IPS DF 4.7 (cell line): ENCODE measurements around the gene SCN4A.
"Not testable (repeated sequence)": the region's sequence is repeated elsewhere in the genome, so short reads cannot be mapped to it uniquely, and the experiment has no call there.

Experiments used
- DNase-seq: peaks from one replicate; pipeline ENCODE4 v3.0.0-alpha.2; 2013; ENCODE audit warnings: low spot score; ENCODE audit errors: extremely low read depth

The SCN4A gene

DNA sequence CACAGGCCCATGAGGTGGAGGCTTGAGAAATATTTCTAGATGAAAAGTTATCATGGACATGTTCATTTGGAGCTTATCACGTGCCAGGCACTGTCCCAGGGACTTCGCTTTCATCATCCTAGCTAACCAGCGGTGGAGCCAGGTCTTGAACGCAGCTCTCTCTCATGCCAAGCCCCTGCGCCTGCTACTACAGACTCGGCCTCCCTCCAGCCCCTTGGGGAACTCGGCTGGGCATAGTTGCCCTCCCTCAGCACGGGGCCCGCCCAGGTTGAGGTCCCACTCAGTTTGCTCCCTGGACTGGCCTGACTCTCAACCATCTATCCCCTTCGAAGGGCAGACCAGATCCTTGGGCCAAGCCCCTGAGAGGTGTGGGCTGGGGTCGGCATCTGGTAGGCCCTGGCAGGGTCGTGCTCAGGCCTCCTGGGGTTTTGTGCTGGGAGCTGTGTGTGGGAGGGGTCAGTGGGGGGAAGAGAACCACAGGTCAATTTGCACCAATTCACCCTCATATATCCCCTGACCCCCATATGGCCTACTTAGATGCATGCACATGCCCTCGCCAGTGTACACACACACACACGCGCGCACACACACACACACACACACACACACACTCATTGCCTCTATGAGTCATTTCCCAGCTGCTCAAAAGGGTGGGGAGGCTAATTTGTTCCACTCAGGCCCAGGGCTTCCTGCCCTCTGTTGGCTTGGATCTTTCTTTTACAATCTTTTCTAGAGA is 12.1 kb upstream of the SCN4A start:
- no peak for DNase-seq

DNA sequence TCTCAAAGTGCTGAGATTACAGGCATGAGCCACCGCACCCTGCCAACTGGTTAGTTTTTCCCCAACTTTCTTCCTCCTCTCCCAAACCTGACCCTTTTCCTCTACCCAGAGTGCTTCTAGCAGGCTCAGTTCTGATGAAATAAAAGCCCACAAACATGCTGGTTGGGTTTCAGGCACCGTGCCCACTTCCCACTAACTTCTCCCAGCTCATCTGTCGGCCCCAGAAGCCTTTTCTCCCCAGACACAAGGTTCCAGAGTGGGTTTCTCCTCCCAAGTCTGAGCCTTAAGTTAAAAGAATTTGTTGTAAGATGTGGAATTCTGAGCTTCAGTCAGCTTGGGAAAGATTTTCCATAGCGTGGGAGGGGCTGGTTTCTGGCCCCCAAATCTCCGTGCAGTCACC is 11.5 kb upstream of the SCN4A start:
- DNase-seq: no peak

GRCh38 chr17:63983320-63983719 is 10.6 kb upstream of the SCN4A start:
- no peak for DNase-seq

- DNase-seq: not testable (repeated sequence)
Measured at GRCh38 chr17:63982641-63983040, 9.9 kb upstream of the SCN4A start.

DNA sequence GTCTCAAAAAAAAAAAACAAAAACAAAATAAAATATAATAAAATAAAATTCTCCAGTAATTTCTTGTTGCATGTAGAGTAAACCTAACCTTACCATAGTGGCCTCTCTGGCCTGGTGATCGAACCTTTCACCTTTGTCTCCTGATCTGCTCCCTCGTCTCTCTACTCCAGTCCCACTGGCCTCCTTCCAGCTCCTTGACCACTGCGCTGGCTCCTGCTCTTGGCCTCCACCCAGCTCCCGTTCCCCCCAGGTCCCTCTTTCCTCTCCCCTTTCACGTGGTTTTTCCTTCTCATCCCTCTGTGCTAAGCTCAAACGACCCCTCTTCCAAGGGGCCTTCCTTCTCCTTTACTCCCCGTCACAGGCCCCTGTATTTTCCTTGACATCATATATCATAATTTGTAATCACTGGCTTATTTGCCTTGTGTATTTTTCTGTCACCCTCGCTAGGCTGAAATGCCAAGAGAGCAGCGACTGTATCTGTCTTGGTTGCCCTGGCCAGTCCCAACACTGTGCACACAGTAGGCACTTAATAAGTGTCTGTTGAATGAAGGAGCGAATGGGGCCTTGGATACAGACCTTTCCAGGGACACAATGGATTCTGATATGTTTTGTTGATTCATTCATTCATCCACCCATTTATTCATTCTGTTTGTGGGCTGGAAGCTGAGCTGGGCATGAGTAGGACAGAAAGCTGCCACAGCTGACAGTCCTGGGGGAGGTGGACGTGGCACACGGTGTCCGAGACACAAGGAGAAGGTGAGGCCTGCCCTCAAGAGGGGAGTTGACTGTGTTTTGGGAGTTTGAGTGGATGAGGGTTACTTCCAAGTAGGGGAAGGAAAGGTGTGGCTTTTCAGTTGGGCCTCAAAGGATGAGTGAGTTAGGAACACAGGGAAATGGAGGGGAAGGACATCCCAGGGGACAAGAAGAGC is 5.8 kb upstream of the SCN4A start:
- DNase-seq: no peak

- no peak for DNase-seq
Measured at GRCh38 chr17:63976702-63977101, 4.0 kb upstream of the SCN4A start.

DNA sequence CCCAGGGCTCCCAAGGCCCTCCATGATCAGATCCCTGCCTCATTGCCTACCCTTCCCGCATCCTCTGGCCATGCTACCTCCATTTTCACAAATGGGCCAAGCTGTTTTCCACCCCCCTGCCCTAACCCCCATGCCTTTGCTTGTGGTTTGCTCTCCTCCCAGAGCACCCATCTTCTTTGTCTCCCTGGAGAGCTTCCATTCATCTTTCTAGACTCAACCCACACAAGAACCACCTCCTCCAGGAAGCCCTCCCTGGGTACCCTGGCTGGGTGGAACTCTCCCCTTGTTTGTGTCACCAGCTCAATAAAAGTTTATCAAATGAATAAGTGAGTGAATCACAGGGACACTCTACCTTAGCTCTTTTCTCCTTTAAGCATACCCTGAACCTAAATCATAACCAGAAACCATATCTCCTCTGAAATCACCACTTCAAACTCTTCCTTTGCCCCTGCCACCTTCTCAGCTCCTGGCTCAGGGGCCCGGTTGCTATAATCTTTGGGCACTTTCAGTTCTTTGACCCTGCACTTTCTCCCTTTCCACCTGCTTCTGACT is 2.9 kb upstream of the SCN4A start:
- no peak for DNase-seq

DNA sequence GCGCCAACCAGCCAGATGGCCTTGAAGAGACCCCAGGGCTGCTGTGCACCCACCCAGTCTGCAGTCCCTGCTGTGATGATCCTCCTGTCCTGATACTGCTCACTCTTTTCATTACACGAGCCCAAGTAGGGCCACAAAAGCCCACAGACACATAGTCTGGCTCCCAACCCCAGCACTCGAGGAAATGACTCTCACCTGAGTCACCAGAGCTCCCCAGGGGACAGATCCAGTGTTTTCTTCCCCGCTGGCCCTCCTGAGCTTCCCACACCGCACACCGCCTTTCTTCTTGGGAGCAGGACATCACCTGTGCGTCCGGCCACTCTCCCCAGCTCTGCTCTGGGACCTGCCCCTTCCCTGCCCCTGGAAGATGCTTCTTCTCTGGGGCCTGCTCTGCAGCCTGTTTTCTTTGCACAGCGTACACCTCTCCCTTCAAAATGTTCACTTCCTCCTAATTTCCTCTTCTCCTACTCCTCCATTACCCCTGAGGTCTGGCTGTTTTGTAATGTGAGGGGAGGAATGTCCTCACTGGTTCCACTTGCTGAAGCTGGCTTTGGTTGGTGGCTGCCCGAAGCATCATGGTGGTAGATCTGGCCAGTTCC is 2.0 kb upstream of the SCN4A start:
- DNase-seq: no peak

- no peak for DNase-seq
Measured at GRCh38 chr17:63973930-63974593, 1.3 kb upstream of the SCN4A start.

DNA sequence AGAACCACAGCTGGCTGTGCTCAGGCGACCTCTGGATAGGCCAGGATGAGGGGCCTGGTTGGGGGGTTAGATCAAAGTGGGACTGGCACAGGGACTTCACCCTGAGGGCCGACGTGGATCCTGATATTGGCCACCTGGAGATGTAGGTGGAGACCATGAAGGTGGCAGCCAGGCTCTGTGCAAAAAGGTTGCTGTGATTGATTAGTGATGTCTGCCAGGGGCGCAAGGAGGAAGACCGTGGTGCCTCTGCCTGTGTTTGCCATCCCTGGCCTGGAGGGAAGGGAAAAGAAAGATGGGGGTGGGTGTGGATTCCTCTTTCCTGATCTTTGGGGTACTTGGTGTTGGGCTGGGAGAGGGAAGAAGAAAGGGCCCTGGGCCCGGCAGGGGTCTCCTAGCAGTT is 529 bp upstream of the SCN4A start:
- no peak for DNase-seq

- DNase-seq: no peak
Measured at GRCh38 chr17:63969278-63969677, 3.4 kb downstream of the SCN4A start.

- DNase-seq: no peak
Measured at GRCh38 chr17:63967953-63968352, 4.8 kb downstream of the SCN4A start.

GRCh38 chr17:63966646-63967264 is 6.0 kb downstream of the SCN4A start:
- DNase-seq: no peak

- DNase-seq: no peak
Measured at GRCh38 chr17:63963123-63963522, 9.6 kb downstream of the SCN4A start.

DNA sequence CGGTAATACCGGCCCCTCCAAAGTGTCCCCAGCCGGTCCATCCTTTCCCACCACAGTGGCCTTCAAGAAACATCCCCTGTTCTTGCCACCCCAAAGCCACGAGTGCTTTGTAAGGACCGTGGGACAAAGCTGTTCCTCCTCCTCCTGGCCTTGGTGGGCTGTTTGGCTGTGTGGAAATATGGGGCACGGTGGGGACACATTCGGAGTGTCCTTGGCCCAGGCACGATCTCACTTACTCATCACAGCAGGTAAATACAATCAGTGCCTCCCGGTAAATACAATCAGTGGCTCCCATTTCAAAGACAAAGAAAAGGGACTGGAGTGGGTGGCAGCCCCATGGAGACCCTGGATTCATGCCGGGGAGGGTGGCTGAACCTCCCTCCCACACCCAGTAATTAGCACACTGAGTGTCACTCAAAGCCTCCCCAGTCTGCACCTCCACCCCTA is 10.4 kb downstream of the SCN4A start:
- DNase-seq: no peak

GRCh38 chr17:63961355-63962212 is 11.1 kb downstream of the SCN4A start:
- DNase-seq: peak; percentile 84

DNA sequence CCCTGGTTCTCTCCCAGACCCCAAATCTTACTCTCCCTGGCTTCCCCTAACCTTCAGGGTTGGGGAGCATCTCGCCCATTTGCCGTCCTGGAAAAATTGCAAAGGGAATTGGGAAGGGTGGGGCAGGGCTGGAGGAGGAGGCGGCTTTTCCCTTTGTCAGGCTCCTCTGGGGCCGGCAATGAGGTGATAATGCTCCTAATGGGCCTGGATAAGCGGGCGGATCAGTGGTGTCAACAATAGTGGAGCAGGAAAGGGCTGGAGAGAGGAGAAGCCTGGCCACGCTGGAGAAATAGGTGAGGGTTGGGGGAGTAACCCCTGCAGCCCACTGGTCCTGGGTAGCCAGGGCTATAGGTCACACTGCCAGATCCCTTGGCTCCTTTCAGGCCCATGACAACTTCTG is 12.3 kb downstream of the SCN4A start:
- no peak for DNase-seq

- no peak for DNase-seq
Measured at GRCh38 chr17:63960006-63960405, 12.7 kb downstream of the SCN4A start.

GRCh38 chr17:63956296-63956920 is 16.3 kb downstream of the SCN4A start:
- DNase-seq: no peak
